Neuron (in vitro differentiated cells): ENCODE data around the gene ZMIZ2.
"Not testable (repeated sequence)": the region's sequence is repeated elsewhere in the genome, so short reads cannot be mapped to it uniquely, and the experiment has no call there.

Experiments used
- H2AFZ ChIP-seq: one replicate; pipeline ENCODE4 v1.6.1; 2013; ENCODE audit warnings: low read depth, mild to moderate bottlenecking, inconsistent platforms, low read length, moderate library complexity
- H3K27me3 ChIP-seq: one replicate; pipeline ENCODE4 v1.6.1; 2013; ENCODE audit warnings: low read length; ENCODE audit not compliant: insufficient read depth
- H3K36me3 ChIP-seq: one replicate; pipeline ENCODE4 v1.6.1; 2013; ENCODE audit warnings: low read length; ENCODE audit not compliant: insufficient read depth
- H3K4me1 ChIP-seq: one replicate; pipeline ENCODE4 v1.6.1; 2013; ENCODE audit warnings: low read length; ENCODE audit not compliant: insufficient read depth
- H3K4me3 ChIP-seq: 2 replicates; pipeline ENCODE4 v1.5.1; 2013; ENCODE audit warnings: mild to moderate bottlenecking, low read length, moderate library complexity
- H3K9me3 ChIP-seq: one replicate; pipeline ENCODE4 v1.6.1; 2013; ENCODE audit warnings: low read length

ZMIZ2 gene

GRCh38 chr7:44748045-44748947, at the start of gene ZMIZ2:
Gene ZMIZ2, plus strand, starts transcription at chr7:44748847. Its CDS starts 7,403 bp downstream, at chr7:44756250.
- H3K9me3 ChIP-seq: peaks cover 2% of the 10 kb centered on the region
- H3K4me1 ChIP-seq: peaks cover 19% of the 10 kb centered on the region
- no peaks in the 10 kb centered on the region for H3K27me3 ChIP-seq
- peaks cover 10% of the 10 kb centered on the region for H3K36me3 ChIP-seq
- peak within 1 kb of the TSS; percentile 75 for H2AFZ ChIP-seq
- peak within 1 kb of the TSS; percentile 74 for H3K4me3 ChIP-seq

- not testable (repeated sequence) for H3K27me3 ChIP-seq, H3K4me1 ChIP-seq, H3K4me3 ChIP-seq, H2AFZ ChIP-seq
- peaks cover 72% of the 10 kb centered on the region for H3K36me3 ChIP-seq
- peaks cover 12% of the 10 kb centered on the region for H3K9me3 ChIP-seq
Measured at GRCh38 chr7:44699598-44699997, 49.0 kb upstream of the ZMIZ2 start.

- Histone ChIP-seq H3K4me3 (no peak overlapping the region), H2AFZ (no peak overlapping the region), H3K4me1 (no peaks in the 10 kb centered on the region), H3K36me3 (peaks cover 66% of the 10 kb centered on the region), H3K9me3 (peaks cover 12% of the 10 kb centered on the region), H3K27me3 (no peaks in the 10 kb centered on the region)
Measured at GRCh38 chr7:44700322-44700721, 48.3 kb upstream of the ZMIZ2 start.

GRCh38 chr7:44703391-44703790, 45.3 kb upstream of the ZMIZ2 start:
- not testable (repeated sequence) for H3K27me3 ChIP-seq, H2AFZ ChIP-seq, H3K4me3 ChIP-seq, H3K4me1 ChIP-seq, H3K9me3 ChIP-seq
- H3K36me3 ChIP-seq: peaks cover 56% of the 10 kb centered on the region

- no peak overlapping the region for H3K4me3 ChIP-seq
- peaks cover 52% of the 10 kb centered on the region for H3K36me3 ChIP-seq
- H3K9me3 ChIP-seq: peaks cover 10% of the 10 kb centered on the region
- no peaks in the 10 kb centered on the region for H3K4me1 ChIP-seq
- H3K27me3 ChIP-seq: no peaks in the 10 kb centered on the region
- H2AFZ ChIP-seq: no peak overlapping the region
Measured at GRCh38 chr7:44703921-44704320, 44.7 kb upstream of the ZMIZ2 start.

- no peak overlapping the region for H3K4me3 ChIP-seq
- H3K9me3 ChIP-seq: peaks cover 6% of the 10 kb centered on the region
- H3K27me3 ChIP-seq: no peaks in the 10 kb centered on the region
- no peaks in the 10 kb centered on the region for H3K4me1 ChIP-seq
- H3K36me3 ChIP-seq: peaks cover 45% of the 10 kb centered on the region
- no peak overlapping the region for H2AFZ ChIP-seq
Measured at GRCh38 chr7:44705434-44705833, 43.2 kb upstream of the ZMIZ2 start.

- no peak overlapping the region for H3K4me3 ChIP-seq
- H3K27me3 ChIP-seq: no peaks in the 10 kb centered on the region
- H3K36me3 ChIP-seq: peaks cover 31% of the 10 kb centered on the region
- no peaks in the 10 kb centered on the region for H3K4me1 ChIP-seq
- no peak overlapping the region for H2AFZ ChIP-seq
- H3K9me3 ChIP-seq: peaks cover 1% of the 10 kb centered on the region
Measured at GRCh38 chr7:44706788-44707557, 41.7 kb upstream of the ZMIZ2 start.

GRCh38 chr7:44707558-44708230, 41.0 kb upstream of the ZMIZ2 start:
- H2AFZ ChIP-seq: no peak overlapping the region
- H3K9me3 ChIP-seq: no peaks in the 10 kb centered on the region
- no peaks in the 10 kb centered on the region for H3K27me3 ChIP-seq
- H3K36me3 ChIP-seq: peaks cover 28% of the 10 kb centered on the region
- no peak overlapping the region for H3K4me3 ChIP-seq
- H3K4me1 ChIP-seq: no peaks in the 10 kb centered on the region

- Histone ChIP-seq H3K9me3 (no peaks in the 10 kb centered on the region), H2AFZ (no peak overlapping the region), H3K4me1 (no peaks in the 10 kb centered on the region), H3K27me3 (no peaks in the 10 kb centered on the region), H3K36me3 (peaks cover 23% of the 10 kb centered on the region), H3K4me3 (no peak overlapping the region)
Measured at GRCh38 chr7:44709011-44709915, 39.4 kb upstream of the ZMIZ2 start.

GRCh38 chr7:44709945-44710596, 38.6 kb upstream of the ZMIZ2 start:
- Histone ChIP-seq H3K4me3 (no peak overlapping the region), H3K36me3 (peaks cover 23% of the 10 kb centered on the region), H3K4me1 (no peaks in the 10 kb centered on the region), H2AFZ (no peak overlapping the region), H3K9me3 (no peaks in the 10 kb centered on the region), H3K27me3 (no peaks in the 10 kb centered on the region)

GRCh38 chr7:44711528-44711927, 37.1 kb upstream of the ZMIZ2 start:
- Histone ChIP-seq H3K27me3 (no peaks in the 10 kb centered on the region), H3K4me3 (no peak overlapping the region), H3K4me1 (no peaks in the 10 kb centered on the region), H3K9me3 (no peaks in the 10 kb centered on the region), H2AFZ (no peak overlapping the region), H3K36me3 (peaks cover 19% of the 10 kb centered on the region)

GRCh38 chr7:44712012-44712411, 36.6 kb upstream of the ZMIZ2 start:
- H3K4me3 ChIP-seq: no peak overlapping the region
- peaks cover 18% of the 10 kb centered on the region for H3K36me3 ChIP-seq
- no peak overlapping the region for H2AFZ ChIP-seq
- H3K4me1 ChIP-seq: no peaks in the 10 kb centered on the region
- H3K9me3 ChIP-seq: no peaks in the 10 kb centered on the region
- H3K27me3 ChIP-seq: no peaks in the 10 kb centered on the region
